ENCODE measurements around the gene ACTL8.

DNA sequence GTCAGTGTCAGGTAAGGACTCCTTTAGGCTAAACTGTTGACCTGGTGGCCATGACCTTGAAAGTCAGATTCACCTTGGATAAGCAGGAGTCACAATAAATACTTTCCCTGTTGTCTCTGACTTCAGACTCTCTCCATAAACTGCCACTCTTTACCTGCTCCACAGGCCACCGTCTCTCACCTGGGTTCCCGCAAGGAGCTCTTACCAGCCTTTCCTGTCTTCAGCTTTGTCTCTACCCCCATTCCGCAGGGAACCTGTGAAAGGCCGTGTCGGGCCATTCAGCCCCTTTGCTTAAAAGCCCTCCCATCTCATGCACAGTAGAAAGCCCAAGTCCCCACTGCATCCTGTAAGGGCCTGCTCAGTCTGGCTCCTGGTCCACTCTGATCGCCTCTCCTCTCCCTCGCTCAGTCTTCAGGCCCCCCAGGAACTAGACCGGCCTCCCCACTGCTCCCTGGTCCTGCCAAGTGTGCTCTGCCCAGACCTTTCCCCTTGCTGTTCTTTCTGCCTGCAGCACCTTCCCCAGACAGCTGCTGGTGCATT lies 79.5 kb downstream of the ACTL8 start:
- TF ChIP-seq, protein P1, sequence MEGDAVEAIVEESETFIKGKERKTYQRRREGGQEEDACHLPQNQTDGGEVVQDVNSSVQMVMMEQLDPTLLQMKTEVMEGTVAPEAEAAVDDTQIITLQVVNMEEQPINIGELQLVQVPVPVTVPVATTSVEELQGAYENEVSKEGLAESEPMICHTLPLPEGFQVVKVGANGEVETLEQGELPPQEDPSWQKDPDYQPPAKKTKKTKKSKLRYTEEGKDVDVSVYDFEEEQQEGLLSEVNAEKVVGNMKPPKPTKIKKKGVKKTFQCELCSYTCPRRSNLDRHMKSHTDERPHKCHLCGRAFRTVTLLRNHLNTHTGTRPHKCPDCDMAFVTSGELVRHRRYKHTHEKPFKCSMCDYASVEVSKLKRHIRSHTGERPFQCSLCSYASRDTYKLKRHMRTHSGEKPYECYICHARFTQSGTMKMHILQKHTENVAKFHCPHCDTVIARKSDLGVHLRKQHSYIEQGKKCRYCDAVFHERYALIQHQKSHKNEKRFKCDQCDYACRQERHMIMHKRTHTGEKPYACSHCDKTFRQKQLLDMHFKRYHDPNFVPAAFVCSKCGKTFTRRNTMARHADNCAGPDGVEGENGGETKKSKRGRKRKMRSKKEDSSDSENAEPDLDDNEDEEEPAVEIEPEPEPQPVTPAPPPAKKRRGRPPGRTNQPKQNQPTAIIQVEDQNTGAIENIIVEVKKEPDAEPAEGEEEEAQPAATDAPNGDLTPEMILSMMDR (IDR thresholded peaks at IDR 0.05; ENCODE audit: insufficient read depth, low read length): no peak
- no peak for TF ChIP-seq REST (IDR thresholded peaks at IDR 0.05; ENCODE audit: insufficient replicate concordance, low read depth)
